SK-N-SH (cell line): ENCODE data around the gene ZBTB16. TPM values are rescaled to one million over a fixed set of nuclear protein-coding genes. Genes with fewer than 3 reads are reported as not detected.

Experiments used
- CTCF ChIA-PET: fragments of 300-600, 350-600 bp; formaldehyde crosslinking; extraction: SDS; loops from one replicate; lab custom pipeline; 2021; lab: Yijun Ruan, JAX
- POLR2A ChIA-PET: fragments of 350-600 bp; sonication (Branson Sonifier 250); formaldehyde crosslinking; extraction: SDS; loops from one replicate; lab custom pipeline; 2020; ENCODE audit warnings: antibody characterized with exemption, inconsistent platforms; lab: Yijun Ruan, JAX
- DNase-seq: peaks from one replicate; pipeline ENCODE4 v3.0.0; 2012
- H2AFZ ChIP-seq: fragments of 200-600 bp; sonication (generic); 2 replicates; pipeline ENCODE4 v1.8.1; 2016; ENCODE audit warnings: antibody characterized with exemption, mild to moderate bottlenecking, low read depth
- H3F3A ChIP-seq: fragments of 200-600 bp; sonication (generic); replicated peaks from 2 replicates; pipeline ENCODE3; 2016; ENCODE audit warnings: antibody characterized with exemption, mild to moderate bottlenecking; ENCODE audit not compliant: insufficient read depth
- H3K27ac ChIP-seq, 2 experiments: fragments of 200-500 bp in 1 of 2; fragments of 200-600 bp in 1 of 2; sonication (Bioruptor generic) in 1 of 2; sonication (generic), shearing (Covaris generic) in 1 of 2; 2 replicates each; pipeline versions ENCODE4 v1.5.1 to v1.6.1; 2014 to 2016; ENCODE audit warnings: low read depth in 2 of 2, inconsistent platforms in 1 of 2, low read length in 1 of 2, mild to moderate bottlenecking in 1 of 2, mixed read lengths in 1 of 2
- H3K27me3 ChIP-seq: fragments of 200-600 bp; sonication (generic), shearing (Covaris generic); 2 replicates; pipeline ENCODE4 v1.6.1; 2016; ENCODE audit warnings: mixed run types; ENCODE audit not compliant: insufficient read depth
- H3K36me3 ChIP-seq, 2 experiments: fragments of 200-500 bp in 1 of 2; fragments of 200-600 bp in 1 of 2; sonication (Bioruptor generic) in 1 of 2; sonication (generic) in 1 of 2; replicated peaks in 1 of 2; 2 replicates each; pipeline versions ENCODE3 to v1.5.1; 2014 to 2016; ENCODE audit warnings: low read length in 1 of 2, mild to moderate bottlenecking in 1 of 2; ENCODE audit not compliant: insufficient read depth in 2 of 2, control insufficient read depth in 1 of 2
- H3K4me1 ChIP-seq, 2 experiments: fragments of 200-500 bp in 1 of 2; fragments of 200-600 bp in 1 of 2; sonication (Bioruptor generic) in 1 of 2; sonication (generic), shearing (Covaris generic) in 1 of 2; 2 replicates each; pipeline versions ENCODE4 v1.5.1 to v1.6.1; 2014 to 2016; ENCODE audit warnings: low read depth in 1 of 2, low read length in 1 of 2, mixed run types in 1 of 2; ENCODE audit not compliant: insufficient read depth in 2 of 2, control insufficient read depth in 1 of 2
- H3K4me2 ChIP-seq: fragments of 200-600 bp; sonication (generic), shearing (Covaris generic); 2 replicates; pipeline ENCODE4 v1.6.1; 2017; ENCODE audit warnings: mixed run types
- H3K4me3 ChIP-seq, 2 experiments: fragments of 200-500 bp in 1 of 2; fragments of 200-600 bp in 1 of 2; sonication (Bioruptor generic) in 1 of 2; sonication (generic), shearing (Covaris generic) in 1 of 2; 2 replicates each; pipeline versions ENCODE4 v1.5.1 to v1.8.1; 2014 to 2016; ENCODE audit warnings: low read depth in 2 of 2, inconsistent platforms in 1 of 2, low read length in 1 of 2, mild to moderate bottlenecking in 1 of 2, mixed read lengths in 1 of 2, moderate library complexity in 1 of 2
- H3K79me2 ChIP-seq: fragments of 200-600 bp; sonication (generic); 2 replicates; pipeline ENCODE4 v1.8.1; 2017; ENCODE audit warnings: mild to moderate bottlenecking; ENCODE audit not compliant: insufficient read depth
- H3K9ac ChIP-seq: fragments of 200-600 bp; sonication (generic); 2 replicates; pipeline ENCODE4 v1.6.1; 2017; ENCODE audit warnings: mixed run types
- H3K9me2 ChIP-seq: fragments of 200-600 bp; sonication (generic); 2 replicates; pipeline ENCODE4 v1.6.1; 2017; ENCODE audit warnings: mixed run types
- H3K9me3 ChIP-seq: fragments of 200-600 bp; sonication (generic); 2 replicates; pipeline ENCODE4 v1.6.1; 2017; ENCODE audit warnings: mixed run types, mild to moderate bottlenecking, moderate library complexity
- H4K20me1 ChIP-seq: fragments of 200-600 bp; sonication (generic); 2 replicates; pipeline ENCODE4 v1.6.1; 2017; ENCODE audit warnings: mild to moderate bottlenecking, mixed run types; ENCODE audit not compliant: insufficient read depth
- ELF1 ChIP-seq: IDR thresholded peaks from 2 replicates; pipeline ENCODE4 v1.4.0; 2012
- FOSL2 ChIP-seq: IDR thresholded peaks from 2 replicates; pipeline ENCODE4 v1.4.0; 2012; ENCODE audit warnings: low read depth, mild to moderate bottlenecking, moderate library complexity, borderline replicate concordance
- FOXJ3 ChIP-seq: sonication (generic); formaldehyde crosslinking; IDR thresholded peaks from 2 replicates; pipeline ENCODE4 v1.5.1; 2020; ENCODE audit warnings: mild to moderate bottlenecking, missing genetic modification reagents
- FOXM1 ChIP-seq: IDR thresholded peaks from 2 replicates; pipeline ENCODE4 v1.4.0; 2012; ENCODE audit warnings: low read depth, mild to moderate bottlenecking
- MXI1 ChIP-seq: IDR thresholded peaks from 2 replicates; pipeline ENCODE4 v1.6.1; 2012; ENCODE audit warnings: mild to moderate bottlenecking, low read depth, low read length, improper control_type of control experiment
- NFIC ChIP-seq: IDR thresholded peaks from 2 replicates; pipeline ENCODE4 v1.4.0; 2012; ENCODE audit warnings: borderline replicate concordance
- POLR2AphosphoS5 ChIP-seq: IDR thresholded peaks from 2 replicates; pipeline ENCODE4 v1.6.1; 2012; ENCODE audit warnings: low read depth, low read length
- RFX5 ChIP-seq: IDR thresholded peaks from 2 replicates; pipeline ENCODE4 v1.6.1; 2012; ENCODE audit warnings: mild to moderate bottlenecking, improper control_type of control experiment, low read length
- SIN3A ChIP-seq: IDR thresholded peaks from 2 replicates; pipeline ENCODE4 v1.6.1; 2012; ENCODE audit warnings: low read depth, mild to moderate bottlenecking, low read length, moderate library complexity, borderline replicate concordance
- TEAD4 ChIP-seq: IDR thresholded peaks from 2 replicates; pipeline ENCODE4 v1.4.0; 2012; ENCODE audit warnings: mild to moderate bottlenecking, borderline replicate concordance; ENCODE audit not compliant: insufficient read depth
- YY1 ChIP-seq: IDR thresholded peaks from 2 replicates; pipeline ENCODE4 v1.4.0; 2012; ENCODE audit warnings: low read depth, mild to moderate bottlenecking
- WGBS: methylation state at CpG from one replicate; pipeline ENCODE4 v1.1.6; 2017; ENCODE audit warnings: low lambda C conversion rate; 5-methylcytosine and 5-hydroxymethylcytosine counted together
- polyA plus RNA-seq, 3 experiments: library from polyadenylated mRNA; depleted of rRNA; stranded (reverse); fragments of >200 nt; gene quantifications; 2 replicates each; pipeline ENCODE4 v1.2.3, GENCODE V29; 2012
- TF ChIP-seq, protein P1 (sequence below): IDR thresholded peaks from 2 replicates; pipeline ENCODE4 v1.4.0; 2012; ENCODE audit warnings: low read depth, borderline replicate concordance
- TF ChIP-seq, protein P2 (sequence below): IDR thresholded peaks from 2 replicates; pipeline ENCODE4; 2012
- TF ChIP-seq, protein P3 (sequence below): fragments of 150-350 bp; IDR thresholded peaks from 2 replicates; pipeline ENCODE4 v1.6.1; 2017; ENCODE audit warnings: antibody characterized with exemption, low read length, low read depth, borderline replicate concordance

The ZBTB16 gene
- polyA plus RNA-seq, 1 of the 3 experiments (the other 2 are of a cell fraction), result not detected

DNA sequence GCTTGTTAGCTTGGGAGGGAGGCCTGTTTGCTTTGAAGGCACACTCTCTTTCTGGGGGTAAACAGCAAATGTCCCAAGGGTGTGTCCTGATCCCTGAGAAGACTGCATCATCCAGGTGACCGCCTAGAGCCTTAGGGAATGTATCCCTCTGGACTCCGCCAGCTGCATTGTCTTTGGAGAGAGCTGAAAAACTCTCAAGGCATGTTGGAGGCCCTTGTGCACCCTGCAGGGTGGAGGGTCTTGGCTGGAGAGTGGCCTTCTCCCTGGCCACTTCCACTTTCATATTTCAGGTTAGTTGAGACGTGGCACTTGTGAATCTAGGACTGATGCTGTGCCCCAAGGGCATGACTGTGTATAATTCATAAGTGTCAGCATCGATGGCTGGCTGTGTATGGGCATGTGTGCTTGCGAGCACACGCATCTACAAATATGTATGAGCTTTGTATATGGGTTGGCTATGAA is 70.6 kb downstream of the ZBTB16 start:
- CTCF ChIA-PET, result interaction anchor here (0.8 kb wide), 1 partner anchor 54 kb away, joined by 3 read pairs; no protein-coding TSS in a partner anchor
- H2AFZ ChIP-seq, result no peak overlapping the region
- H3K36me3 ChIP-seq, result no peaks in the 10 kb centered on the region
- TF ChIP-seq MXI1 (no peak), FOXM1 (no peak), POLR2AphosphoS5 (no peak), SIN3A (no peak), RFX5 (no peak), FOXJ3 (no peak), ELF1 (no peak)
- TF ChIP-seq, protein P1, sequence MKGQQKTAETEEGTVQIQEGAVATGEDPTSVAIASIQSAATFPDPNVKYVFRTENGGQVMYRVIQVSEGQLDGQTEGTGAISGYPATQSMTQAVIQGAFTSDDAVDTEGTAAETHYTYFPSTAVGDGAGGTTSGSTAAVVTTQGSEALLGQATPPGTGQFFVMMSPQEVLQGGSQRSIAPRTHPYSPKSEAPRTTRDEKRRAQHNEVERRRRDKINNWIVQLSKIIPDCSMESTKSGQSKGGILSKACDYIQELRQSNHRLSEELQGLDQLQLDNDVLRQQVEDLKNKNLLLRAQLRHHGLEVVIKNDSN, result no peak
- TF ChIP-seq, protein P2, sequence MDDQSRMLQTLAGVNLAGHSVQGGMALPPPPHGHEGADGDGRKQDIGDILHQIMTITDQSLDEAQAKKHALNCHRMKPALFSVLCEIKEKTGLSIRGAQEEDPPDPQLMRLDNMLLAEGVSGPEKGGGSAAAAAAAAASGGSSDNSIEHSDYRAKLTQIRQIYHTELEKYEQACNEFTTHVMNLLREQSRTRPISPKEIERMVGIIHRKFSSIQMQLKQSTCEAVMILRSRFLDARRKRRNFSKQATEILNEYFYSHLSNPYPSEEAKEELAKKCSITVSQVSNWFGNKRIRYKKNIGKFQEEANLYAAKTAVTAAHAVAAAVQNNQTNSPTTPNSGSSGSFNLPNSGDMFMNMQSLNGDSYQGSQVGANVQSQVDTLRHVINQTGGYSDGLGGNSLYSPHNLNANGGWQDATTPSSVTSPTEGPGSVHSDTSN, result no peak
- H3K9me2 ChIP-seq, result no peaks in the 10 kb centered on the region
- POLR2A ChIA-PET, result no interaction called here
- no peak overlapping the region for H3K27ac ChIP-seq
- DNase-seq, result no peak
- peaks cover 18% of the 10 kb centered on the region; the same call in 1 of the 2 replicates for H3K27me3 ChIP-seq
- H3K4me2 ChIP-seq, result no peak overlapping the region
- no peaks in the 10 kb centered on the region for H3K9me3 ChIP-seq
- no peaks in the 10 kb centered on the region for H4K20me1 ChIP-seq
- H3K79me2 ChIP-seq, result no peaks in the 10 kb centered on the region
- H3K4me1 ChIP-seq, result no peaks in the 10 kb centered on the region
- H3K4me3 ChIP-seq, result no peak overlapping the region
- no peaks in the 10 kb centered on the region for H3F3A ChIP-seq
- no peak overlapping the region for H3K9ac ChIP-seq
- WGBS, result 13% methylated on average over 5 of the region's 6 CpGs

DNA sequence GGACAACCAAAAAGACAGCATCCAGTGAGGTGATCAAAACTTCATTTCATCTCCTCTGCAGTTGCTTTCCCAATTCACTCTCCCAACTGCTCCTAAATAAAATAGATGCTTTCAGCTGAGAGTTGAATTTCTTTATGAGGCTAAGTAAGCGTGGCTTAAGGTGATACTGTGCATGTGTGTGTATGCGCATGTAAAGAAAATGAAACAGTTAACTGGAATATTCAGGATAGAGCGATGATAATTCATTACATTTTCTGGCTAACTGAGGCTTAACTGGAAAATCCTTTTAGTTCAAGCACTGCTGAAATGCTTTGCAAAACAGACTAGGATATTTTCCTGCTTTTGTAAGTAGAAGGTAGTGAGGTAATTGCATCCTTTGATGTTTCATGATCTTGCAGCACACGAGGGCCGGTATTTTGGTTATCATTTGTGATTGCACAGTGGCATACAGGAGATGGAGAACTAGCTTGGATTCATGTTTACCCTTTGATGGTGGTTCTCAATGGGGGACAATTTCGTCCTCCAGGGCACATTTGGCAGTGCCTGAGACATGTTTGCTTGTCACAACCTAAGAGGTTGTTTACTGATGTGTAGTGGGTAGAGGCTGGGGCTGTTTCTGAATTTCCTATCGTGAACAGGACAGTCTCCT is 71.2 kb downstream of the ZBTB16 start:
- TF ChIP-seq FOSL2 (no peak), YY1 (no peak), FOXJ3 (no peak), FOXM1 (no peak), POLR2AphosphoS5 (no peak), ELF1 (no peak), TEAD4 (no peak), NFIC (no peak)
- TF ChIP-seq, protein P2, result no peak
- TF ChIP-seq, protein P3, sequence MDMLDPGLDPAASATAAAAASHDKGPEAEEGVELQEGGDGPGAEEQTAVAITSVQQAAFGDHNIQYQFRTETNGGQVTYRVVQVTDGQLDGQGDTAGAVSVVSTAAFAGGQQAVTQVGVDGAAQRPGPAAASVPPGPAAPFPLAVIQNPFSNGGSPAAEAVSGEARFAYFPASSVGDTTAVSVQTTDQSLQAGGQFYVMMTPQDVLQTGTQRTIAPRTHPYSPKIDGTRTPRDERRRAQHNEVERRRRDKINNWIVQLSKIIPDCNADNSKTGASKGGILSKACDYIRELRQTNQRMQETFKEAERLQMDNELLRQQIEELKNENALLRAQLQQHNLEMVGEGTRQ, result no peak
- Histone ChIP-seq H3K9me2 (no peaks in the 10 kb centered on the region), H3K36me3 (no peaks in the 10 kb centered on the region), H3K9ac (no peak overlapping the region), H3K27ac (no peak overlapping the region), H3K4me2 (no peak overlapping the region), H3K79me2 (no peaks in the 10 kb centered on the region), H2AFZ (no peak overlapping the region), H3F3A (no peaks in the 10 kb centered on the region), H3K27me3 (peaks cover 18% of the 10 kb centered on the region; the same call in 1 of the 2 replicates), H3K9me3 (no peaks in the 10 kb centered on the region), H4K20me1 (no peaks in the 10 kb centered on the region), H3K4me1 (peaks cover 0 to 2% of the 10 kb centered on the region in 2 experiments; a peak in 1 of 4 replicates), H3K4me3 (no peak overlapping the region)
- DNase-seq, result no peak
- 39% methylated on average over 7 of the region's 7 CpGs for WGBS
- ChIA-PET POLR2A (no interaction called here), CTCF (no interaction called here)
